GM21360 (cell line): Measurements from ENCODE around the gene KRTAP13-1.

Source experiments
- ATAC-seq: cut with Tn5 transposase; IDR thresholded peaks from one replicate; pipeline ENCODE4 v1.9.1; 2021; ENCODE audit warnings: mild to moderate bottlenecking, moderate library complexity; ENCODE audit not compliant: unreplicated experiment

The KRTAP13-1 gene

GRCh38 chr21:30395731-30396130 lies at the start of gene KRTAP13-1:
Gene KRTAP13-1, plus strand, starts transcription at chr21:30396031. Its CDS starts 56 bp downstream, at chr21:30396087.
- ATAC-seq = no peak

DNA sequence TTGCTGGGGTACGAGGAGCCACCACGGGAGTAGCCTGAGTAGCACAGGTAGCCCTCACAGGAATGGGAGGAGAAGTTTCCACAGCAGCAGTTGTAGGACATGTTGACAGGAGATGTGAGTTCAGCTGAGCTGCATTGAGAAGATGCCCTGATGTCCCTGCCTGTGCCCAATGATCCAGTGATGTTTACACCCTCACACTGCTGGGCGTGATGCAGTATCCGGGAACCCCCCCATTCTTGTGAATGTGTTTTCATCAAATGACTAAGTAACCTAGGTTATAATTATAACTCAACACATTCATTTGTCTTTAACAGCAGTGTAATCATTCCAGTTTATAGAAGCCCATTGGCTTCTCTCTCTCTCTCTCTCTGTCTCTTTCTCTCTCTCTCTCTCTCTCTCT lies 47.3 kb upstream of the KRTAP13-1 start, which contains the start of gene KRTAP23-1:
TSS of gene KRTAP23-1 (minus strand) at position 101 of the 400 bp plus-strand sequence. CDS start at position 101, 0 bp downstream.
- no peak for ATAC-seq

GRCh38 chr21:30349572-30349971 lies 46.3 kb upstream of the KRTAP13-1 start:
- ATAC-seq = no peak

DNA sequence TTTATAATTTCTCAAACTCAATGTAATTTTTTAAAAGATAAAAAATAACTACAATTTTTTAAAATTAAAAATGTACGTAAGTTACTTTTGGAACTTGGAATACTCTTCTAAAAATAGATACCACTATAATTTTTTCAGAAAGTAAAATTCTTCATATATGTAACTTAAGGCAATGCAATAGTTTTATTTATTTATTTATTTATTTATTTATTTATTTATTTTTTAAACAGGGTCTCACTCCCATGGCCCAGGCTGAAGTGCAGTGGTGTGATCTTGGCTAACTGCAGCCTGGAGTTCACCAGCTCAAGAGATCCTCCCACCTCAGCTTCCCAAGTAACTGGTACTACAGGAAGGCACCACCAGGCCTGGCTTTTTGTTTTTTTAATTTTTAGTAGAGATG lies 44.3 kb upstream of the KRTAP13-1 start:
- ATAC-seq = no peak

- no peak for ATAC-seq
These were observed 41.4 kb upstream of the KRTAP13-1 start for GRCh38 chr21:30354308-30355005.

- no peak for ATAC-seq
These were observed 39.9 kb upstream of the KRTAP13-1 start for GRCh38 chr21:30355906-30356305.

DNA sequence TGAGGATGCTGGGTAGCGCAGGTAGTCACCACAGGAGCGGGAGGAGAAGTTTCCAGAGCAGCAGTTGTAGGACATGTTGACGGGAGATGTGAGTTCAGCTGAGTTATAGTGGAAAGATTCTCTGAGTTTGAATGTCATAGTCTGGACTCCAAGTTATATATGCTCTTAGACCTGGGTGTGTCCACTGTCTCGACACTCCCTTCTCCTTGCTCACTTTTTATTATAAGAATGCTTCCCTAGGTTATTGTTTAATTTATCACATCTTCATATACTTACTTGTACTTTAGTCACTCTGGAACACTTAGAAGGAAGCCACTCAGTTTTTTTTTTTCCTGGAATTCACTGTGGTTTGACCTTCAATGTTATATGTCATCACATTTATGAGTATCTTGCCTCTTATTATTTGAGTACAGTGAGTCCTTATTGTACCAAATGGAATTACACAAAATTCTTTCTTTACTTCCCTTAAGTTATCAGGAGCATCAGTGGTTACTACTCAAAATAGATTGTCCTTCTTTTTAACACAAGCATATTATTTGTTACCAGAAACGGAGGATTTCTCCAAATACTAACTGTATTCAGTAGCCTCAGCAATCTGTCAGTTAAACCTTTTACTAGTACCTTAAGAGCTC lies 23.6 kb upstream of the KRTAP13-1 start, which contains the start of gene KRTAP13-2:
TSS of gene KRTAP13-2 (minus strand) at position 133 of the 632 bp plus-strand sequence. CDS start at position 75, 58 bp downstream.
- ATAC-seq = no peak

- no peak for ATAC-seq
These were observed 13.6 kb upstream of the KRTAP13-1 start for GRCh38 chr21:30382201-30382600.

GRCh38 chr21:30391492-30392025 lies 4.3 kb upstream of the KRTAP13-1 start:
- ATAC-seq = no peak

- ATAC-seq = no peak
These were observed 13.1 kb downstream of the KRTAP13-1 start for GRCh38 chr21:30408782-30409494.

DNA sequence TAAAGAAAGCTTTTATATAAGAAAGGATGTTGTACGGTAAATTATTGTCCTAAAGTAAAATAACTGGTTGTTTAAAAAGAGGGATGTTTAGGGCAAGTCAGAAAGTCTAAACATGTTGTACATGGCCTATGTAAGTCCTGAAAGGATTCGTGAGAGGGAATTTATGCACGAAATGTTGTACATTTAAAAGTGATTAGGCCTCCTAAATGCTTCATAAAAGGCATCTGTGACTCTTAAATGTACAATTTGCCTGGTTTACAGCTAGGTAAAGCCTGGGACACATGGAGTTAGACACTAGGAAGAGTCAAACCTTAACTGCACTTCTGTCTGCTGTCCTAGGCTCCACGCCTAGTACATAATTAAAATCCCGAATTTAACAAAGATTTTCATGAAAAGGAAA lies 20.2 kb downstream of the KRTAP13-1 start:
- no peak for ATAC-seq

GRCh38 chr21:30425826-30426225 lies 30.0 kb downstream of the KRTAP13-1 start, which contains the start of gene KRTAP13-3:
Gene KRTAP13-3, minus strand, starts transcription at chr21:30425926. Its CDS starts 14 bp downstream, at chr21:30425912.
- no peak for ATAC-seq

- ATAC-seq = no peak
These were observed 30.9 kb downstream of the KRTAP13-1 start for GRCh38 chr21:30426731-30427130.

DNA sequence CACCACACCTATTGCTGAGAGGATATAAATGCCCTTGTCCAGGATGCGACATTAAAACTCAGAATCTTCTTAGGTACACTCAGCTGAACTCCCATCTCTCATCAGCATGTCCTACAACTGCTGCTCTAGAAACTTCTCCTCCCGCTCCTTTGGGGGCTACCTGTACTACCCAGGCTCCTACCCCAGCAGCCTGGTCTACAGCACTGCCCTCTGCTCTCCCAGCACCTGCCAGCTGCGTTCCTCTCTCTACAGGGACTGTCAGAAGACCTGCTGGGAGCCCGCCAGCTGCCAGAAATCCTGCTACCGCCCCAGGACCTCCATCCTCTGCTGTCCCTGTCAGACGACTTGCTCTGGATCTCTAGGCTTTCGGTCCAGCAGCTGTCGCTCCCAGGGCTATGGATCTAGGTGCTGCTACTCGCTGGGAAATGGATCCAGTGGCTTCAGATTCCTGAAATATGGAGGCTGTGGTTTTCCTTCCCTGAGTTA lies 34.4 kb downstream of the KRTAP13-1 start, which contains the start of gene KRTAP13-4:
TSS of gene KRTAP13-4 (plus strand) at position 51 of the 486 bp plus-strand sequence. CDS start at position 107, 56 bp downstream.
- ATAC-seq = no peak

GRCh38 chr21:30434033-30434631 lies 38.3 kb downstream of the KRTAP13-1 start:
- no peak for ATAC-seq

DNA sequence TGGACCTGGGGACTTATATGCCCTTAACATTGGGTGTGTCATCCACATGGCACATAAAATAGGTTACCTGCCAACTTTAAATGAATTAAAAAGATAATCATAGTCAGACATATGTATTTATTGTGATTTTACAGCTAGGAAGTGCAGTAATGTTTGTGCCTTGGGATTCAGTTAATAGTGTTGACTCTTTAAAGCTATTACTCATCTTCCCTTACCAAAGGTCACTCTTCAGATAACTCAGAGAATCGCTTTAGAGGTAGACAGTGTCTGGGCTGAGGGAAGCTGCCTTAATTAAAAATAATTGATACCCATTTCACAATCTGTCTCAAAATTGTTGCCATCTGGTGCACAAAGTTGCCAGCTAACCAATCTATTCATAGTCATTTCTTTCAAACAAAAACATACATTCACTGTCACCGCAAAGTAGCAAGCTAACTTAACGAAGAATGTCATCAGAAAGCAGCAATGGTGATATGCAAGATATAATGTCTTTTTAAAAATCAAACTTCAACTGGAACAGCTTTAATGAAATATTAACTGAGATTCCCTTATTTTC lies 41.3 kb downstream of the KRTAP13-1 start:
- no peak for ATAC-seq

- ATAC-seq = no peak
These were observed 44.1 kb downstream of the KRTAP13-1 start, which contains the start of gene KRTAP15-1 for GRCh38 chr21:30439975-30440374. Gene KRTAP15-1, plus strand, starts transcription at chr21:30440275. Its CDS starts 53 bp downstream, at chr21:30440328.

- no peak for ATAC-seq
These were observed 47.4 kb downstream of the KRTAP13-1 start for GRCh38 chr21:30443226-30443625.

- no peak for ATAC-seq
These were observed 48.4 kb downstream of the KRTAP13-1 start for GRCh38 chr21:30444204-30444603.
